ENCODE results near the gene IDH3A. TPM values are rescaled to one million over a fixed set of nuclear protein-coding genes. Genes with fewer than 3 reads are reported as not detected.

The IDH3A gene
- total RNA-seq, 2 donors from 2014 or later, result 32.1 to 115 TPM

- 72% methylated on average over 14 of the region's 14 CpGs for WGBS
- H3K36me3 ChIP-seq, result no peaks in the 10 kb centered on the region
- DNase-seq (ENCODE audit: low spot score), result no peak
- no peaks in the 10 kb centered on the region for H3K27me3 ChIP-seq (replicated peaks; ENCODE audit: insufficient read depth)
- TF ChIP-seq CTCF (IDR thresholded peaks at IDR 0.05) (no peak), POLR2A (IDR thresholded peaks at IDR 0.05) (no peak), POLR2AphosphoS5 (IDR thresholded peaks at IDR 0.05) (no peak)
- no peak overlapping the region for H3K27ac ChIP-seq
- no peak overlapping the region for H3K4me3 ChIP-seq
- intact Hi-C loops (cut with DNase I), result no loop called here
- no peaks in the 10 kb centered on the region for H3K9me3 ChIP-seq
- peaks cover 21% of the 10 kb centered on the region for H3K4me1 ChIP-seq (replicated peaks)
Measured at GRCh38 chr15:78203346-78204225, 54.4 kb downstream of the IDH3A start.

- H3K27ac ChIP-seq, result no peak overlapping the region
- DNase-seq (ENCODE audit: low spot score), result peak; percentile 3
Measured at GRCh38 chr15:78204351-78205309, 55.5 kb downstream of the IDH3A start.

GRCh38 chr15:78205337-78205736, 56.2 kb downstream of the IDH3A start:
- TF ChIP-seq CTCF (IDR thresholded peaks at IDR 0.05) (no peak), POLR2AphosphoS5 (IDR thresholded peaks at IDR 0.05) (no peak), POLR2A (IDR thresholded peaks at IDR 0.05) (no peak)
- Histone ChIP-seq H3K9me3 (no peaks in the 10 kb centered on the region), H3K36me3 (no peaks in the 10 kb centered on the region), H3K27ac (no peak overlapping the region), H3K27me3 (replicated peaks; ENCODE audit: insufficient read depth) (no peaks in the 10 kb centered on the region), H3K4me1 (replicated peaks) (peaks cover 22% of the 10 kb centered on the region), H3K4me3 (no peak overlapping the region)
- WGBS, result 79% methylated on average over 1 of the region's 1 CpG
- intact Hi-C loops (cut with DNase I), result no loop called here
- DNase-seq (ENCODE audit: low spot score), result peak; percentile 2

More at GRCh38 chr15:78204351-78205309, 55.5 kb downstream of the IDH3A start:
- no peak overlapping the region for H3K4me3 ChIP-seq
- H3K27me3 ChIP-seq (replicated peaks; ENCODE audit: insufficient read depth), result no peaks in the 10 kb centered on the region
- H3K36me3 ChIP-seq, result no peaks in the 10 kb centered on the region
- WGBS, result 82% methylated on average over 17 of the region's 17 CpGs
- TF ChIP-seq POLR2A (IDR thresholded peaks at IDR 0.05) (no peak), POLR2AphosphoS5 (IDR thresholded peaks at IDR 0.05) (peak; percentile 18)
- intact Hi-C loops (cut with DNase I), result no loop called here
- peaks cover 22% of the 10 kb centered on the region for H3K4me1 ChIP-seq (replicated peaks)
- H3K9me3 ChIP-seq, result no peaks in the 10 kb centered on the region

GRCh38 chr15:78205856-78206255, 56.7 kb downstream of the IDH3A start:
- Histone ChIP-seq H3K27ac (peak overlapping the region in 1 of 2 donors; percentile 82), H3K4me1 (replicated peaks) (peaks cover 25% of the 10 kb centered on the region), H3K36me3 (no peaks in the 10 kb centered on the region), H3K27me3 (replicated peaks; ENCODE audit: insufficient read depth) (no peaks in the 10 kb centered on the region), H3K9me3 (no peaks in the 10 kb centered on the region), H3K4me3 (no peak overlapping the region)
- TF ChIP-seq POLR2AphosphoS5 (IDR thresholded peaks at IDR 0.05) (no peak), CTCF (IDR thresholded peaks at IDR 0.05) (no peak), POLR2A (IDR thresholded peaks at IDR 0.05) (no peak)
- 96% methylated on average over 10 of the region's 10 CpGs for WGBS
- intact Hi-C loops (cut with DNase I), result no loop called here
- DNase-seq (ENCODE audit: low spot score), result peak; percentile 3
